ENCODE results near the gene CAPN10.

- TF ChIP-seq CTCF (IDR thresholded peaks at IDR 0.05; ENCODE audit: insufficient read depth, low read depth, low read length), result no peak
- no peak for TF ChIP-seq EZH2 (IDR thresholded peaks at IDR 0.05; ENCODE audit: insufficient read depth, low read length)
Observed at GRCh38 chr2:240601831-240602160, 15.3 kb downstream of the CAPN10 start.
